HG03060 (cell line): ENCODE data around the gene MYL6B.
A peak's percentile ranks its signal among the peaks of the same experiment; 100 is the strongest.
"Not testable (repeated sequence)": the region's sequence is repeated elsewhere in the genome, so short reads cannot be mapped to it uniquely, and the experiment has no call there.

Source experiments
- ATAC-seq: cut with Tn5 transposase; IDR thresholded peaks from one replicate; pipeline ENCODE4 v1.9.1; 2021; ENCODE audit warnings: low read depth, moderate number of reproducible peaks; ENCODE audit not compliant: unreplicated experiment

MYL6B gene

GRCh38 chr12:56152132-56152755, at the start of gene MYL6B:
MYL6B (plus strand) TSS chr12:56152587; CDS start chr12:56153919, 1,332 bp downstream.
- ATAC-seq = peak; percentile 72

DNA sequence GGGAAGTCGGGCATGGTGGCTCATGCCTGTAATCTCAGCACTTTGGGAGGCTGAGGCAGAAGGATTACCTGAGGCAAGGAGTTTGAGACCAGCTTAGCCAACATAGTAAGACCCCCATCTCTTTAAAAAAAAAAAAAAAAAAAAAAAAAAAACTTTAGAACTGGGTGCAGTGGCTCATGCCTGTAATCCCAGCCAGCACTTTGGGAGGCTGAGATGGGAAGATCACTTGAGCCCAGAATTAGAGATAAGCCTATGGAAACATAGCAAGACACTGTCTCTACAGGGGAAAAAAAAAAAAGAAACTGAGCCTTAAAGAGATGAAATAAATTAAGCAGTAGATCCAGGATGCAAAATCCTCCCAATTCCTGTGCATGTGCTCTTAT, 49.7 kb upstream of the MYL6B start:
- ATAC-seq = no peak

GRCh38 chr12:56103066-56103711, 49.2 kb upstream of the MYL6B start:
- no peak for ATAC-seq

- ATAC-seq = no peak
These were observed 48.6 kb upstream of the MYL6B start for GRCh38 chr12:56103823-56104108.

GRCh38 chr12:56104109-56104814, 48.1 kb upstream of the MYL6B start, which contains the start of gene PA2G4:
PA2G4 (plus strand) TSS chr12:56104559; CDS start chr12:56104738, 179 bp downstream.
- peak; percentile 88 for ATAC-seq

- ATAC-seq = no peak
These were observed 47.4 kb upstream of the MYL6B start for GRCh38 chr12:56104815-56105608.

- no peak for ATAC-seq
These were observed 46.8 kb upstream of the MYL6B start for GRCh38 chr12:56105609-56105902.

DNA sequence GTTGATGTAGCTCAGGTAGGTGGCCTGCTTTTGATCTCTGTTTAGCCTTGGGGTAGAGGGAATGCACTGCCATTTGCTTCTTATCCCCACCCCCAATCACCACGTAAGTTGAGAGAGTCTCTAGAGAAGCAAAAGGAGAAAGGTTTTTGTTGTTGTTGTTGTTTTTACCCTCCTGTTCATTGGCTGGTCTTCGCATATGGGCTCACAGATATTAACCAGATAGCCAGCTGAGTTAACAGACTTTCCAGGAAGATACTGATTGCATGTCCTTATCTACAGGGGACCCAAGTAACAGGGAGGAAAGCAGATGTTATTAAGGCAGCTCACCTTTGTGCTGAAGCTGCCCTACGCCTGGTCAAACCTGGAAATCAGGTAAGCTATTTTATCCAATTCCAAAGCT, 45.1 kb upstream of the MYL6B start:
- ATAC-seq = no peak

- no peak for ATAC-seq
These were observed 41.8 kb upstream of the MYL6B start for GRCh38 chr12:56110571-56110970.

DNA sequence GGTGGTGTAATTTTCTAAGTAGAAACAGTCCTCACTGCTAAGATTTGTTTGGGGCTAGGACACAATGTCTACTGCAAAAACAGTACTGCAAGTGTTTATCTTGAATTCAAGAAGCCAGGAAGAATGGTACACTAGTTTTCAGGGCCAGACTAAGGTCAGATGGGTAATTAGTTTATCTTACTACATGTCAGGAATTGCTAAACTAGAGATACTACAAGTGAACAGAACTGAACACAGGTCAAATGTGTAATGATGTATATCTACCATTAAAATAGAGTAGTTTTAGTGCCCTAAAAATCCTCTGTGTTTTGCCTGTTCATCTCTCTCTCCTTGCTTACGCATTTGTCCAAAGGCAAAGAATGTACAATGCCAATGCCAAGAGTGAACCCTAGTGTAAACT, 38.3 kb upstream of the MYL6B start:
- no peak for ATAC-seq

- no peak for ATAC-seq
These were observed 37.1 kb upstream of the MYL6B start for GRCh38 chr12:56115329-56115728.

DNA sequence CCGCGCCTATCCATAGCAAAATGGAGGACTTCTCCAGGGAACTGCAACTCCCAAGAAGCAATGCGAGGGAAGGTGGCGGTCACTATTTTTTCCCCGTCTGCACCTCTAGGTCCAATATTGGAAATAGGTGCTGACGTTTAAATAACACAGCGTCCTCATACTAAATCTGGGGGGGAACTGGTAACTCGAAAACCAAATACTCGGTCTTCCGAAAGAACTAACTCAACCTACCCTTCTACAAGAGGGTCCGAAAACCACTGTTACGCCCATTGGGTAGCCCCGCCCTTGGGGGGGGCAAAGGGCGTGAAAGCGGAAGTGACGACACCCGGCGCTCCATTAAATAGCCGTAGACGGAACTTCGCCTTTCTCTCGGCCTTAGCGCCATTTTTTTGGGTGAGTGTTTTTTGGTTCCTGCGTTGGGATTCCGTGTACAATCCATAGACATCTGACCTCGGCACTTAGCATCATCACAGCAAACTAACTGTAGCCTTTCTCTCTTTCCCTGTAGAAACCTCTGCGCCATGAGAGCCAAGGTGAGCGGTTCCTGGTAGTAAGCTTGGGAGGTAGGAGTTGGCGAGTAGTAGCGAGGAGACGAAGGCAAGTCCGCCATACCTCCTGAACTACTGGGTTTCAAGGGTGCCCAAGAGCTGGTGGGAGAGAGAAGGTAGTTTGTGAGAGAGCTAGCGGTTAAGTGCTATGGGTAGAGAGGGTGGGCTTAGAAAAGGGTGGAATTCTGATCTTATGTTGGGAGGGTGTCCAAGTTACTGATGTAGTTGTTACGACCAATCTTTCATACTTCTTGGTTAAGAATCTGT, 35.9 kb upstream of the MYL6B start, which contains the start of gene RPL41:
RPL41 (plus strand) TSS at position 367 of the 815 bp plus-strand sequence.
- peak; percentile 26 for ATAC-seq

DNA sequence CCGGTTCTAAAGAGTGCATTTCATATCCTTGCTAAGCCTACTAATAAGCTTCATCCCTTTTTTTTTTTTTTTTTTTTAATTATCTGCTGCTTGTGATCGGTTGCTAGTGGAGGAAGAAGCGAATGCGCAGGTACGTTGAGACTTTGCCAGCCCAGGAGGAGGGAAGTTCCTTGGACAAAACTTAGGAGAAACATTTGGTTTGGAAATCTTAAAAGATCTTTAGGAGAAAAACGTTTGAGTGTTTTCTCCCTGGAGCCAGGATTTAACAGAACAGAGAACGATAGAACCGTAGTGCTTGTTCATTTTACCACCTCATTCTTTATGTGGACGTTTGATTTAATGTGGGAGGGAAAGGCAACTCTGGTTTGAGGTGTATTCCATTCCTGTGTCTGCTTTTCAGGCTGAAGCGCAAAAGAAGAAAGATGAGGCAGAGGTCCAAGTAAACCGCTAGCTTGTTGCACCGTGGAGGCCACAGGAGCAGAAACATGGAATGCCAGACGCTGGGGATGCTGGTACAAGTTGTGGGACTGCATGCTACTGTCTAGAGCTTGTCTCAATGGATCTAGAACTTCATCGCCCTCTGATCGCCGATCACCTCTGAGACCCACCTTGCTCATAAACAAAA, 35.2 kb upstream of the MYL6B start:
- ATAC-seq = not testable (repeated sequence)

- peak; percentile 86 for ATAC-seq
These were observed 34.4 kb upstream of the MYL6B start, which contains the start of gene ZC3H10 for GRCh38 chr12:56117778-56118687. ZC3H10 (plus strand) TSS chr12:56118266; CDS start chr12:56120563, 2,297 bp downstream.

- ATAC-seq = no peak
These were observed 33.6 kb upstream of the MYL6B start for GRCh38 chr12:56118688-56119357.

DNA sequence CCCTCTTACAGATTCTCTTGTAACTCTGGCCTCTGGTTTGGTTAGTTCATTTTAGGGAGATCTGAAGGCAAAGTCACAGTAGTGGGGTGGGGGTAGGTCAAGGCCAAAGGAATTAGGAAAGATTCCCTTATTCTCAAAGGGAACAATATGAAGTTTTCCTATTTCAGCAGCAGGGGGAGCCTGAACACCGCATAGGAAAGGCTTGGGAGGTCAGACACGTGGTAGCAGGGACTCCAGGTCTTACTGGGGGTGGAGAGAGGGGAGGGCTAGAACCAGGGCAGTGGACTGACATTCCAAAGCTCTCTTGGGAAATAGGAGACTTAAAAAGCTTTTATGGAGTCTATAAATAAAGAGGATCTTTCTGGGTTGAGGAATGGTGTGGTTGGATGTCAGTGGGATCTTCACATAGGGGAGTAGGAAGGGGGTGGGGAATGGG, 33.0 kb upstream of the MYL6B start:
- no peak for ATAC-seq

DNA sequence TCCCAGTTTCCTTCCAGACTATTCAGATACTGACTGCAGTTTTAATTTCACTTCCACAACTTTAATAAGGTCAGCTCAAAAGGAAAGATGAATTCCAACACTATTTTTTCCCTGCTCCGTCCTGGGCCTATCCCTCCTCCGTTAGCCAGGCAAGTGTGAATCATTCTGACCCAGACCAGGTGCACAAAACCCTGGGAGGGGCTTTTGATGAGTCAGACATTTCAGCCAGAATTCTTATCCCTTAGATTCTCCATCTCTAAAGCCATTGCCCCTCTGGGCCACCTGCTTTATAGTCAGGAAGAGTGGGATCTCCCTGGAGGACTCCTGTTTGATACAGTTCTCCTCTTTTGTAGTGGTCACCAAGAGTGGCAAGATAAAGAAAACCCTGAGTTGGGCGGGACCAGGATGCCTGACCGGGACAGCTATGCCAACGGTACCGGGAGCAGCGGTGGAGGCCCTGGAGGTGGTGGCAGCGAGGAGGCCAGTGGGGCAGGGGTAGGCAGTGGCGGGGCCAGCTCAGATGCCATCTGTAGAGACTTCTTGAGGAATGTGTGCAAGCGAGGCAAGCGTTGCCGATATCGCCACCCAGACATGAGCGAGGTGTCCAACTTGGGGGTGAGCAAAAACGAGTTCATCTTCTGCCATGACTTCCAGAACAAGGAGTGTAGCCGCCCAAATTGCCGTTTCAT, 32.1 kb upstream of the MYL6B start:
- ATAC-seq = no peak
